Measurements from ENCODE around the gene BRPF3. TPM values are rescaled to one million over a fixed set of nuclear protein-coding genes. Genes with fewer than 3 reads are reported as not detected.

Gene BRPF3
- total and polyA plus RNA-seq, 10 of the 15 experiments (the other 5 are each of a cell fraction or from before 2014, with no cell fraction given): 2.3 to 16.1 (median 6.7) TPM

- no peak overlapping the region for H3K27ac ChIP-seq (ENCODE audit: control insufficient read depth, insufficient read depth)
- no peak overlapping the region for H3K4me2 ChIP-seq (ENCODE audit: control insufficient read depth, insufficient read depth)
- SMC1A ChIA-PET (ENCODE audit: uncharacterized antibody, unreplicated experiment): interaction anchor here (1.2 kb wide), 1 partner anchor 9 kb away, joined by 4 read pairs; no protein-coding TSS in a partner anchor
- no peak overlapping the region for H3K9ac ChIP-seq (ENCODE audit: control insufficient read depth, insufficient read depth, low read length)
- ATAC-seq: no peak
- no peak overlapping the region for H3K4me3 ChIP-seq
- RAD21 ChIA-PET (ENCODE audit: unreplicated experiment): no interaction called here
- DNase-seq (ENCODE audit: low read depth, low spot score): no peak
- WGBS (ENCODE audit: insufficient coverage, insufficient replicate concordance, low lambda C conversion rate, missing lambda C conversion rate): 94% methylated on average over 19 of the region's 19 CpGs
- intact Hi-C loops (cut with micrococcal nuclease; ENCODE audit: unreplicated experiment) (no loop called here), in situ Hi-C loops (cut with MboI) (no loop called here)
- H2AFZ ChIP-seq (ENCODE audit: control insufficient read depth, low read depth, low read length): no peak overlapping the region
- no peaks in the 10 kb centered on the region; the same call in 1 of the 2 replicates for H3K79me2 ChIP-seq (ENCODE audit: control insufficient read depth, insufficient read depth, low read length)
- no peaks in the 10 kb centered on the region for H4K20me1 ChIP-seq (ENCODE audit: control insufficient read depth, insufficient read depth)
- H3K36me3 ChIP-seq (ENCODE audit: control insufficient read depth in 2 of 2, insufficient read depth in 2 of 2, low read length in 1 of 2): peaks cover 7 to 13% of the 10 kb centered on the region in 2 experiments; a peak in 3 of 4 replicates
- H3K4me1 ChIP-seq (ENCODE audit: control insufficient read depth, insufficient read depth, low read length): peaks cover 18% of the 10 kb centered on the region
- FAIRE-seq: no peak
- POLR2A ChIA-PET: interaction anchor here (0.6 kb wide), 1 partner anchor 179 kb away, joined by 4 read pairs; no protein-coding TSS in a partner anchor
- H3K27me3 ChIP-seq (replicated peaks in 1 of 2; ENCODE audit: control insufficient read depth in 2 of 2, insufficient read depth in 2 of 2, low read length in 1 of 2): no peaks in the 10 kb centered on the region
- H3K9me3 ChIP-seq (replicated peaks; ENCODE audit: control insufficient read depth, insufficient read depth, low read length): no peaks in the 10 kb centered on the region; the same call in 2 of the 3 replicates
- no TSS peak for BruUV-seq (replicated peaks)
- CTCF ChIA-PET: interaction anchor here (1.1 kb wide), 1 partner anchor 398 kb away, joined by 3 read pairs; no protein-coding TSS in a partner anchor
- TF ChIP-seq ZNF217 (IDR thresholded peaks at IDR 0.05): no peak
- TF ChIP-seq ZNF592 (IDR thresholded peaks at IDR 0.05): no peak
- no peak for TF ChIP-seq ZBTB4 (CRISPR knock-in tag; IDR thresholded peaks at IDR 0.05)
- TF ChIP-seq TCF3 (IDR thresholded peaks at IDR 0.05; ENCODE audit: borderline replicate concordance, insufficient read depth, low read depth, low read length): no peak
Observed at GRCh38 chr6:36200154-36200891, 3.8 kb downstream of the BRPF3 start.

All from GM12878 (cell line).